CD8-positive, alpha-beta memory T cell (primary cell): Measurements from ENCODE around the gene RILP. TPM values are rescaled to one million over a fixed set of nuclear protein-coding genes. Genes with fewer than 3 reads are reported as not detected.

Experiments
- CTCF ChIA-PET: fragments of 350-600 bp; sonication (Branson Sonifier 250); formaldehyde crosslinking; loops from one replicate; lab custom pipeline; 2021; ENCODE audit warnings: antibody characterized with exemption; lab: Charles Lee
- POLR2A ChIA-PET: fragments of 350-600 bp; sonication (Branson Sonifier 250); formaldehyde crosslinking; loops from one replicate; lab custom pipeline; 2021; ENCODE audit warnings: antibody characterized with exemption; lab: Charles Lee
- DNase-seq, 5 donors: peaks; one replicate each; pipeline versions ENCODE4 v3.0.0 to v3.0.0-alpha.2; 2020 to 2022; ENCODE audit warnings: mixed read lengths in 1 of 5
- H3K27ac ChIP-seq: one replicate; pipeline ENCODE4 v1.7.0; 2013; ENCODE audit warnings: low read depth, mild to moderate bottlenecking, low read length, moderate library complexity
- H3K27me3 ChIP-seq: 2 replicates; pipeline ENCODE4 v1.7.0; 2013; ENCODE audit warnings: low read length, mild to moderate bottlenecking; ENCODE audit not compliant: insufficient read depth, poor library complexity, severe bottlenecking
- H3K36me3 ChIP-seq: 2 replicates; pipeline ENCODE4 v1.7.0; 2013; ENCODE audit warnings: mild to moderate bottlenecking, low read length, moderate library complexity; ENCODE audit not compliant: insufficient read depth
- H3K4me1 ChIP-seq: 2 replicates; pipeline ENCODE4 v1.7.0; 2013; ENCODE audit warnings: mild to moderate bottlenecking, low read length, moderate library complexity; ENCODE audit not compliant: insufficient read depth
- H3K4me3 ChIP-seq: 2 replicates; pipeline ENCODE4 v1.7.0; 2013; ENCODE audit warnings: mild to moderate bottlenecking, low read length
- H3K9me3 ChIP-seq: 2 replicates; pipeline ENCODE4 v1.7.0; 2013; ENCODE audit warnings: mild to moderate bottlenecking, low read length
- H3K27ac Mint-ChIP-seq, 8 donors: one replicate each; pipeline ENCODE4 v1.8.0; 2020 to 2021; ENCODE audit warnings: mixed read lengths in 8 of 8, mild to moderate bottlenecking in 6 of 8, inconsistent platforms in 3 of 8, moderate library complexity in 3 of 8
- H3K27me3 Mint-ChIP-seq, 2 donors: one replicate each; pipeline ENCODE4 v1.8.0; 2020 to 2021; ENCODE audit warnings: mixed read lengths in 2 of 2, mild to moderate bottlenecking in 1 of 2, moderate library complexity in 1 of 2
- H3K36me3 Mint-ChIP-seq, 3 donors: one replicate each; pipeline ENCODE4 v1.8.0; 2020 to 2021; ENCODE audit warnings: mixed read lengths in 3 of 3, inconsistent platforms in 1 of 3, mild to moderate bottlenecking in 1 of 3
- H3K4me1 Mint-ChIP-seq, 3 donors: one replicate each; pipeline ENCODE4 v1.8.0; 2020 to 2021; ENCODE audit warnings: mixed read lengths in 3 of 3, inconsistent platforms in 1 of 3, mild to moderate bottlenecking in 1 of 3
- H3K4me3 Mint-ChIP-seq, 7 donors: one replicate each; pipeline ENCODE4 v1.8.0; 2020 to 2021; ENCODE audit warnings: mixed read lengths in 7 of 7, mild to moderate bottlenecking in 6 of 7, moderate library complexity in 4 of 7, inconsistent platforms in 2 of 7
- H3K9me3 Mint-ChIP-seq, 5 donors: one replicate each; pipeline ENCODE4 v1.8.0; 2020 to 2022; ENCODE audit warnings: mixed read lengths in 5 of 5, mild to moderate bottlenecking in 3 of 5, moderate library complexity in 2 of 5, inconsistent platforms in 1 of 5
- polyA plus RNA-seq: library from polyadenylated mRNA; unstranded; fragments of 300-500 nt; fragmentation: Illumina TruSeq; gene quantifications from one replicate; pipeline ENCODE4 v1.2.3, GENCODE V29; 2021
- total RNA-seq, 2 experiments: library from RNA; stranded (reverse); gene quantifications; one replicate each; pipeline ENCODE4 v1.2.3, GENCODE V29; 2021

RILP gene
- total and polyA plus RNA-seq, 3 experiments from 2014 or later: 2.1 to 3.7 (median 3.0) TPM

DNA sequence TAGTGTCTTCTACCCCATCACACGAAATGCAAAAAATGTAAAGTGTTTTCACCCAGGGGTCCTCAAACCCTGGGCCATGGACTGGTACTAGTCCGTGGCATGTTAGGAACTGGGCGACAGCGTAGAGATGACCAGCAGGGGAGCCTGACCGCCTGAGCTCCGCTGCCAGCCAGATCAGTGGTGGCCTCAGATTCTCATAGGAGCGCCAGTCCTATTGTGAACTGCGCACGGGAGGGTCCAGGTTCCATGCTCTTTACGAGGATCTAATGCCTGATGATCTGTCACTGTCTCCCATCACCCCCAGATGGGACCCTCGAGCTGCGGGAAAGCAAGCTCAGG is 8.6 kb downstream of the RILP start:
- peaks cover 7 to 13% (median 9%) of the 10 kb centered on the region in 3 donors for H3K4me1 Mint-ChIP-seq
- H3K4me3 Mint-ChIP-seq: peak overlapping the region in 1 of 7 donors; percentile 25
- Histone ChIP-seq H3K9me3 (no peaks in the 10 kb centered on the region), H3K27ac (no peak overlapping the region), H3K27me3 (no peaks in the 10 kb centered on the region), H3K4me1 (peaks cover 12% of the 10 kb centered on the region), H3K4me3 (no peak overlapping the region), H3K36me3 (no peaks in the 10 kb centered on the region)
- no peaks in the 10 kb centered on the region for H3K9me3 Mint-ChIP-seq
- ChIA-PET CTCF (interaction anchor here (1.3 kb wide), 1 partner anchor 276 kb away, joined by 3 read pairs; no protein-coding TSS in a partner anchor), POLR2A (no interaction called here)
- no peaks in the 10 kb centered on the region for H3K27me3 Mint-ChIP-seq
- no peak for DNase-seq
- no peaks in the 10 kb centered on the region for H3K36me3 Mint-ChIP-seq
- peak overlapping the region in 2 of 8 donors; percentile 37 to 80 for H3K27ac Mint-ChIP-seq

DNA sequence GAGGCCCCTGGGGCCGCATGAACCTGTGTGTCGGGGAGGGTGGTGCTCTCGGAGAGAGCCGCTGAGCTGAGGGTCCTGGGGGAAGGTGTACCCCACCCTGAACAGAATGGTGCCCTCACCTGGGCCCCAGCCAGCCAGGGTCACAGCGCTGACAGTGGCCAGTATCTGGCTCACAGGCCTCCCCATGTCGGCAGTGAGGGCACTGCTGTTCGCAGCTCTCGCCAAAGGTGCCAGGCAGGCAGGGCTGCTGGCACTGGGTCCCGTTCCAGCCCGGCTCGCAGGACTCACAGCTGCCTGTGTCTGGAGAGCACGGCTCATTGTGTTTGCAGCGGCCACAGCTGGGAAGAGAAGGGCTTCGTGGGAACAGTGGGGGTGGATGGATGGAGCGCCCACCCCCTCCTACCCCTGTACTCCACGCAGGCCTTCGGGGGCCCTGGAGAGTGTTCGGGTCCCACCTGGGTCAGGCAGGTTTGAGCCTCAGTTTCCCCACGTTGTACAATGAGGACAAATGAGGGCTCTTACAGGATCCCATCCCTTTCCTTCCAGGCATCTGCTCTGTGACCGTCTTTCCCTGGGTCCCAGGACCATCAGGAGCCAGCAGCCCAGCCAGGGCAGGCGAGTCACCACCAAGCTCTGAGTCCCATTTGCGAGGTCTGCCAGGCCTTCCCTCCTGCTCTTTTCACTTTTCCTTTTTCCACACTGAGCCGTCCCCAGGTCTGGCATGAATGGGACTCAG is 9.2 kb downstream of the RILP start:
- Histone ChIP-seq H3K9me3 (no peaks in the 10 kb centered on the region), H3K27me3 (no peaks in the 10 kb centered on the region), H3K4me3 (no peak overlapping the region), H3K4me1 (peaks cover 12% of the 10 kb centered on the region), H3K27ac (no peak overlapping the region), H3K36me3 (no peaks in the 10 kb centered on the region)
- H3K4me3 Mint-ChIP-seq: peak overlapping the region in 1 of 7 donors; percentile 25
- DNase-seq: no peak
- H3K36me3 Mint-ChIP-seq: no peaks in the 10 kb centered on the region
- H3K4me1 Mint-ChIP-seq: peaks cover 7 to 10% (median 9%) of the 10 kb centered on the region in 3 donors
- no peaks in the 10 kb centered on the region for H3K27me3 Mint-ChIP-seq
- H3K9me3 Mint-ChIP-seq: no peaks in the 10 kb centered on the region
- H3K27ac Mint-ChIP-seq: peak overlapping the region in 1 of 8 donors; percentile 37
- ChIA-PET POLR2A (interaction anchor here (0.6 to 1.4 kb wide), 2 partner anchors 9 to 11 kb away, joined by 3 to 5 read pairs; partner anchors contain the start of gene RILP), CTCF (interaction anchor here (1.3 kb wide), 1 partner anchor 275 kb away, joined by 3 read pairs; no protein-coding TSS in a partner anchor)

DNA sequence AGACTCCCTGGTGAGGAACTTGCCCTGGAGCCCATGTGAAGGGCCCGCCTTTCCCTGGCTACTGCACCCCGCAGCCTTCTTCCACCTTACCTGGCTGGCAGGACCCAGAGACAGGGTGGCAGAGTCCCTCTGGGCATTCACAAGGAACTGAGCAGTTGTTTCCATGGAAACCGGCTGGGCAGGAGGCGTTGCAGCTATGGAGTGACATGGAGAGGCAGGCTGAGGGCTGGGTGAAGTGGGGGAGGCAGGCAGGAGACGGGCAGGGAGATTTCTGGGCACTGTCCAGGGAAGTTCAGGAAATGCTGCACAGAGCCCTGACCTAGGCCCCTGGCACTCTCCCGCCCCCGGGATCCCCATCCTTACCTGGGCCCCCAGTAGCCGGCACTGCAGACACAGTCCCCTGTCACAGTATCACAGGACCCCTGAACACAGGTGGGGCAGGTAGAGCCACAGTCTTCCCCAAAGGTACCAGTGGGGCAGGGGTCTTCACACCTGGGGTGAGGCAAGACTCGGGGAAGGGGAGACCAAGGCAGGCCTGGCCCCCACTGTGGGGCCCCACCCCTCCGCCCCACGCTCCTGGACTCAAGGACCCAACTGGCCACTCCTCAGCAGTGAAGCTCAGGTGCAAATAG is 10.0 kb downstream of the RILP start:
- H3K27me3 Mint-ChIP-seq: no peaks in the 10 kb centered on the region
- Histone ChIP-seq H3K9me3 (no peaks in the 10 kb centered on the region), H3K4me3 (no peak overlapping the region), H3K27ac (no peak overlapping the region), H3K36me3 (no peaks in the 10 kb centered on the region), H3K27me3 (no peaks in the 10 kb centered on the region), H3K4me1 (peaks cover 10% of the 10 kb centered on the region)
- DNase-seq: no peak
- no peaks in the 10 kb centered on the region for H3K36me3 Mint-ChIP-seq
- peaks cover 7 to 8% (median 8%) of the 10 kb centered on the region in 3 donors for H3K4me1 Mint-ChIP-seq
- no peak overlapping the region for H3K27ac Mint-ChIP-seq
- no peak overlapping the region for H3K4me3 Mint-ChIP-seq
- no peaks in the 10 kb centered on the region for H3K9me3 Mint-ChIP-seq
- ChIA-PET CTCF (interaction anchor here (2.6 kb wide), 1 partner anchor 10 kb away, joined by 10 read pairs; no protein-coding TSS in a partner anchor), POLR2A (interaction anchor here (0.6 to 1.6 kb wide), 4 partner anchors 10 to 225 kb away, joined by 3 to 5 read pairs (median 4); partner anchors contain the start of gene RILP)

DNA sequence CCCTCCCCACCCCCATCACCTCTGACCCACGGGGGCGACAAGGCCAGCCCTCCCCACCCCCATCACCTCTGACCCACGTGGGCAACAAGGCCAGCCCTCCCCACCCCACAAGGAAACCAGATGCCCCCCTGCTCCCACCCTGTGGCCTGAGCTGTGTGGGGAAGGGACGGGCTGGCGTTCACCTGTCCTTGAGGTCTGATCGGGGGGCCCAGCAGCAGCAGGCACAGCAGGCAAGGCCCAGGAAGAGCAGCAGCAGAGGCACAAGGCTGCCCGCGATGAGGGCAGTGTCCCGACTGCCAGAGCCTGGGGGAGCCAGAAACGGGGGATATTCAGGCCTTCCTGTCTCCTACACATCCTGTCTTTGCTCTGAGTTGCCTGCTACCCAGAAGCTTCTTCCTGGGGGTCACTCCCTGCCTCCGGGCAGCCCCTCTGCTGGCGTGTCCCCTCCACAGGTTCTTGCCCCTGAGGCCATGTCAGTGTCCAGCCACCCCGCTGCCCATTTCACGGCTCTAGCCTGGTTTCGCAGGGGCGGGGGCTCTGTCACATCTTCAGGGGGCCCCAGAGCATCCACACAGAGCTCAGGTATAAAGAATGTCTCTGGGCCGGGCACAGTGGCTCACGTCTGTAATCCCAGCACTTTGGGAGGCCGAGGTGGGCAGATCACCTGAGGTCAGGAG is 10.9 kb downstream of the RILP start:
- H3K4me3 Mint-ChIP-seq: no peak overlapping the region
- H3K27ac ChIP-seq: no peak overlapping the region
- no peak overlapping the region for H3K4me3 ChIP-seq
- peak overlapping the region in 3 of 8 donors; percentile 23 to 91 (median 58) for H3K27ac Mint-ChIP-seq
- no peaks in the 10 kb centered on the region for H3K27me3 Mint-ChIP-seq
- no peaks in the 10 kb centered on the region for H3K9me3 Mint-ChIP-seq
- H3K9me3 ChIP-seq: no peaks in the 10 kb centered on the region
- peaks cover under 1% of the 10 kb centered on the region for H3K4me1 ChIP-seq
- CTCF ChIA-PET: interaction anchor here (2.6 kb wide), 1 partner anchor 9 kb away, joined by 10 read pairs; no protein-coding TSS in a partner anchor
- no peak for DNase-seq
- no peaks in the 10 kb centered on the region for H3K36me3 ChIP-seq
- H3K36me3 Mint-ChIP-seq: no peaks in the 10 kb centered on the region
- POLR2A ChIA-PET: interaction anchor here (0.6 to 1.6 kb wide), 3 partner anchors 9 to 226 kb away, joined by 4 to 5 read pairs (median 5); partner anchors contain the start of gene RILP
- no peaks in the 10 kb centered on the region for H3K27me3 ChIP-seq
- H3K4me1 Mint-ChIP-seq: no peaks in the 10 kb centered on the region

DNA sequence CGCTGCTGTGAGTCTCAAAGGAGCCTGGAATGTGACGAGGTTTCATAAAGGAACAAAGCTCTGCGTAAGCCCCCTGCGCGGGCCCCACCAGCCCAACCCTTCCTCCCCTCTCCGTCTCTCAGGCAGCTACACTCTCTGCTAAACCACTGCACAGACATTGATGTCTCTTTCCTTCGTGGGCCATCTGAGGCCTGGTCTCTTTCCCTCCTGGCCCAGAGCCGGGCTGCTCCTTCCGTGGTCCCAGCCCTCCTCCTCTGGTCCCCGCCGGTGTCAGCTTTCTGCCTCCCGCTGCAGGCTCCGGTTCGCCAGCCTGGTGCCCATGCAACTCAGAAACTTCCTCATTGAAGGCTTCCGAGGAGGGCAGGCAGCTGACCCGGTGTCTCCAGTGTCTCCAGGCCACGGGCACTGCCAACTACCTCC is 11.5 kb downstream of the RILP start:
- H3K4me3 Mint-ChIP-seq: no peak overlapping the region
- ChIA-PET POLR2A (interaction anchor here (1.6 kb wide), 1 partner anchor 11 kb away, joined by 5 read pairs; the partner anchor contains the start of gene RILP), CTCF (interaction anchor here (2.6 kb wide), 1 partner anchor 8 kb away, joined by 10 read pairs; no protein-coding TSS in a partner anchor)
- no peaks in the 10 kb centered on the region for H3K4me1 ChIP-seq
- H3K27ac Mint-ChIP-seq: peak overlapping the region in 2 of 8 donors; percentile 14 to 55
- H3K36me3 ChIP-seq: no peaks in the 10 kb centered on the region
- H3K27me3 Mint-ChIP-seq: no peaks in the 10 kb centered on the region
- H3K9me3 Mint-ChIP-seq: no peaks in the 10 kb centered on the region
- no peak overlapping the region for H3K27ac ChIP-seq
- H3K4me1 Mint-ChIP-seq: no peaks in the 10 kb centered on the region
- no peaks in the 10 kb centered on the region for H3K36me3 Mint-ChIP-seq
- H3K27me3 ChIP-seq: no peaks in the 10 kb centered on the region
- H3K9me3 ChIP-seq: no peaks in the 10 kb centered on the region
- no peak for DNase-seq
- no peak overlapping the region for H3K4me3 ChIP-seq

DNA sequence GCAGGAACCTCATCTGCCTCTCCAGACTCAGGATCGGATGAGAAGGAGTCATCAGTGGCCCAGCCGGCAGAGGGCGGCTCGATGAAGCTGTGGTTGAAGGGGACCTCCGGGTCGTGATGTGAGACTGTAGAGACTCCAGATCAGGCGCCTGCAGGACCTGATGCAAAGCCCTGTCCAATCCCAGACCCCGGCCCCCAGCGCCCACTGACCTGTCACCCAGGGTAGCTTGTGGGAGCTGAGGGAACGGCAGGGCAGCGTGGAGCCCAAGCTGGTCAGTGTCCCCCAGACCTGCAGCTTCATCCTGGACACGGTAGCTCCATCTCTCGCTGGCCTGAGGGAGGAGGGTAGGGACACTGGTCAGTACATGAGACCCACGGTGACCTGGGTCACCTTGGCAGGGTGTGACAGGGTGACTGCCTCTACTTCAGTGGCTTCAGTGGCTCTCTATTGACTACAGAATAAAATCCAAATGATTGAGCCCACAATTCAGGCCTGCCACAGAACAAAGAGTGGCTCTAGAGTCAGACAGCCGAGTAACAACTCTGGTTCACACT is 12.9 kb downstream of the RILP start:
- no peaks in the 10 kb centered on the region for H3K27me3 ChIP-seq
- no peaks in the 10 kb centered on the region for H3K9me3 ChIP-seq
- Mint-ChIP-seq H3K4me3 (peak overlapping the region in 1 of 7 donors; percentile 21), H3K27ac (no peak overlapping the region), H3K9me3 (no peaks in the 10 kb centered on the region), H3K4me1 (no peaks in the 10 kb centered on the region), H3K36me3 (no peaks in the 10 kb centered on the region), H3K27me3 (no peaks in the 10 kb centered on the region)
- H3K36me3 ChIP-seq: no peaks in the 10 kb centered on the region
- POLR2A ChIA-PET: interaction anchor here (0.7 kb wide), 1 partner anchor 9 kb away, joined by 3 read pairs; no protein-coding TSS in a partner anchor
- no peak overlapping the region for H3K4me3 ChIP-seq
- no peaks in the 10 kb centered on the region for H3K4me1 ChIP-seq
- CTCF ChIA-PET: interaction anchor here (0.7 kb wide), 1 partner anchor 12 kb away, joined by 3 read pairs; no protein-coding TSS in a partner anchor
- DNase-seq: no peak
- H3K27ac ChIP-seq: no peak overlapping the region

DNA sequence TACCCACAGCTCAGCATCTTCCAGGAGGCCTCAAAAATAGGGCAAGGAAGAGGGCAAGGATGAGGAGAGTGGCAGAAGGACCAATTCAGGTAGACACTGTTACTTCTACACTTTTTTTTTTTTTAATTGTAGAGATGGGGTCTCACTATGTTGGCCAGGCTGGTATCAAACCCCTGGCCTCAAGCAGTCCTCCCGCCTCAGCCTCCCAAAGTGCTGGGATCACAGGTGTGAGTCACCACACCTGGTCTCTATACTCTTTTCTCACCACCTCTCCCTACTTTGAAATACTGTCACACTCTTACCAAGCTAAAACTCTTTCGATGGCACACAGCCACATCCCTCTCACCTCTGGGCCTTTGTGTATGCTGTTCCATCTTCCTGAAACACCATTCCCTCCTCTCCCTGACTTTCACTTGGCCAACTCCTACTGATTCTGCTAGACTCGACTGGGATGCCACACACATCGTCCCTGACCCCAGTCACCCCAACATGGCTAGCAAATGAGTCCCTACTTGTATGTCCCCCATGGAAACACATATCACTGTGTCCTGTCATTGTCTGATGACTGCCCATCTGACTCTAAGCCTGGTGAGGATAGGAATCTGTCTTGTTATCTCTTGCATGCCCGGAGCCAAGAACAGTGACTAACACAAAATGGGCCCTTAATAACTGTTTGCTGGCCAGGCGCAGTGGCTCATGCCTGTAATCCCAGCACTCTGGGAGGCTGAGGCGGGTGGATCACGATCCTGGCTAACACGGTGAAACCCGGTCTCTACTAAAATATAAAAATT is 13.8 kb downstream of the RILP start:
- Mint-ChIP-seq H3K4me3 (no peak overlapping the region), H3K9me3 (no peaks in the 10 kb centered on the region), H3K4me1 (no peaks in the 10 kb centered on the region), H3K36me3 (peaks cover 0 to 2% (median 0%) of the 10 kb centered on the region in 3 donors), H3K27me3 (no peaks in the 10 kb centered on the region), H3K27ac (peak overlapping the region in 1 of 8 donors; percentile 63)
- no peak overlapping the region for H3K4me3 ChIP-seq
- no peaks in the 10 kb centered on the region for H3K9me3 ChIP-seq
- ChIA-PET CTCF (interaction anchor here (0.7 kb wide), 1 partner anchor 13 kb away, joined by 3 read pairs; no protein-coding TSS in a partner anchor), POLR2A (no interaction called here)
- no peak overlapping the region for H3K27ac ChIP-seq
- H3K27me3 ChIP-seq: no peaks in the 10 kb centered on the region
- no peak for DNase-seq
- no peaks in the 10 kb centered on the region for H3K4me1 ChIP-seq
- H3K36me3 ChIP-seq: no peaks in the 10 kb centered on the region
